ENCODE data around the gene SPA17. TPM values are rescaled to one million over a fixed set of nuclear protein-coding genes. Genes with fewer than 3 reads are reported as not detected.

SPA17 gene
- polyA plus RNA-seq = 7.4 TPM
- long read RNA-seq, donor 1, full-length matches to known transcripts = 4 of 4 reads
- long read RNA-seq, donor 1, partial matches to known transcripts = 0 of 4 reads
- long read RNA-seq, donor 1, other reads (novel, unspliced or antisense) = 0 of 4 reads
- long read RNA-seq, donor 2, partial matches to known transcripts = 0 of 2 reads
- long read RNA-seq, donor 2, other reads (novel, unspliced or antisense) = 0 of 2 reads
- long read RNA-seq, donor 3 = 0 reads
- long read RNA-seq, donor 4 = 0 reads
- long read RNA-seq, donor 5, full-length matches to known transcripts = 4 of 4 reads
- long read RNA-seq, donor 5, partial matches to known transcripts = 0 of 4 reads
- long read RNA-seq, donor 5, other reads (novel, unspliced or antisense) = 0 of 4 reads
- long read RNA-seq, donor 6, full-length matches to known transcripts = 2 of 2 reads
- long read RNA-seq, donor 6, partial matches to known transcripts = 0 of 2 reads
- long read RNA-seq, donor 6, other reads (novel, unspliced or antisense) = 0 of 2 reads
- long read RNA-seq, donor 7, partial matches to known transcripts = 0 of 3 reads
- long read RNA-seq, donor 7, other reads (novel, unspliced or antisense) = 0 of 3 reads
- long read RNA-seq, donor 8, partial matches to known transcripts = 0 of 3 reads
- long read RNA-seq, donor 8, other reads (novel, unspliced or antisense) = 0 of 3 reads
- long read RNA-seq, donor 9, full-length matches to known transcripts = 8 of 8 reads
- long read RNA-seq, donor 9, partial matches to known transcripts = 0 of 8 reads
- long read RNA-seq, donor 9, other reads (novel, unspliced or antisense) = 0 of 8 reads
- long read RNA-seq, donor 10, full-length matches to known transcripts = 8 of 8 reads
- long read RNA-seq, donor 10, partial matches to known transcripts = 0 of 8 reads
- long read RNA-seq, donor 10, other reads (novel, unspliced or antisense) = 0 of 8 reads
- long read RNA-seq, donor 11, full-length matches to known transcripts = 1 of 1 reads
- long read RNA-seq, donor 11, partial matches to known transcripts = 0 of 1 reads
- long read RNA-seq, donor 11, other reads (novel, unspliced or antisense) = 0 of 1 reads

GRCh38 chr11:124673333-124674167 is at the start of gene SPA17, which contains the start of gene SIAE:
Gene SPA17, plus strand, starts transcription at chr11:124673904. Its CDS starts 1,361 bp downstream, at chr11:124675265.
Gene SIAE, minus strand, starts transcription at chr11:124673739. Its CDS starts 31 bp downstream, at chr11:124673708.
- Histone ChIP-seq H3K27ac (ENCODE audit: low read length) (peak within 1 kb of the TSS; percentile 92), H3K36me3 (ENCODE audit: control insufficient read depth, insufficient read depth, low read length) (peaks cover under 1% of the 10 kb centered on the region), H3K9me3 (ENCODE audit: control insufficient read depth, low read depth, low read length) (no peaks in the 10 kb centered on the region), H3K27me3 (ENCODE audit: control insufficient read depth, insufficient read depth, low read length) (no peaks in the 10 kb centered on the region), H3K4me1 (ENCODE audit: control insufficient read depth, insufficient read depth, low read length) (peaks cover 7% of the 10 kb centered on the region), H3K4me3 (ENCODE audit: low read length) (peak within 1 kb of the TSS; percentile 63)
- no CpG with 5 or more reads among the region's 58 CpGs for WGBS (ENCODE audit: insufficient coverage, low lambda C conversion rate)
- peak; percentile 91 to 97 for DNase-seq

- H3K27ac ChIP-seq (ENCODE audit: low read length) = no peak overlapping the region
- H3K36me3 ChIP-seq (ENCODE audit: control insufficient read depth, insufficient read depth, low read length) = peaks cover 39% of the 10 kb centered on the region
- no peak for DNase-seq
- no CpG with 5 or more reads among the region's 3 CpGs for WGBS (ENCODE audit: insufficient coverage, low lambda C conversion rate)
- no peaks in the 10 kb centered on the region for H3K27me3 ChIP-seq (ENCODE audit: control insufficient read depth, insufficient read depth, low read length)
- H3K9me3 ChIP-seq (ENCODE audit: control insufficient read depth, low read depth, low read length) = no peaks in the 10 kb centered on the region
- H3K4me3 ChIP-seq (ENCODE audit: low read length) = no peak overlapping the region
- peaks cover 5% of the 10 kb centered on the region for H3K4me1 ChIP-seq (ENCODE audit: control insufficient read depth, insufficient read depth, low read length)
Observed at GRCh38 chr11:124625504-124626168, 48.1 kb upstream of the SPA17 start.

- WGBS (ENCODE audit: insufficient coverage, low lambda C conversion rate) = 83% methylated on average over 2 of the region's 5 CpGs
- no peak for DNase-seq
- Histone ChIP-seq H3K4me3 (ENCODE audit: low read length) (no peak overlapping the region), H3K27ac (ENCODE audit: low read length) (no peak overlapping the region), H3K36me3 (ENCODE audit: control insufficient read depth, insufficient read depth, low read length) (peaks cover 57% of the 10 kb centered on the region), H3K4me1 (ENCODE audit: control insufficient read depth, insufficient read depth, low read length) (no peaks in the 10 kb centered on the region), H3K27me3 (ENCODE audit: control insufficient read depth, insufficient read depth, low read length) (no peaks in the 10 kb centered on the region), H3K9me3 (ENCODE audit: control insufficient read depth, low read depth, low read length) (no peaks in the 10 kb centered on the region)
Observed at GRCh38 chr11:124627546-124627945, 46.2 kb upstream of the SPA17 start.

GRCh38 chr11:124629961-124630360 is 43.7 kb upstream of the SPA17 start:
- H3K36me3 ChIP-seq (ENCODE audit: control insufficient read depth, insufficient read depth, low read length) = peaks cover 72% of the 10 kb centered on the region

GRCh38 chr11:124633355-124633754 is 40.3 kb upstream of the SPA17 start:
- H3K36me3 ChIP-seq (ENCODE audit: control insufficient read depth, insufficient read depth, low read length) = peaks cover 75% of the 10 kb centered on the region
- no peaks in the 10 kb centered on the region for H3K27me3 ChIP-seq (ENCODE audit: control insufficient read depth, insufficient read depth, low read length)
- no peak for DNase-seq
- H3K27ac ChIP-seq (ENCODE audit: low read length) = no peak overlapping the region
- H3K4me3 ChIP-seq (ENCODE audit: low read length) = no peak overlapping the region
- no peaks in the 10 kb centered on the region for H3K9me3 ChIP-seq (ENCODE audit: control insufficient read depth, low read depth, low read length)
- WGBS (ENCODE audit: insufficient coverage, low lambda C conversion rate) = no CpG with 5 or more reads among the region's 1 CpG
- no peaks in the 10 kb centered on the region for H3K4me1 ChIP-seq (ENCODE audit: control insufficient read depth, insufficient read depth, low read length)

More at GRCh38 chr11:124629961-124630360, 43.7 kb upstream of the SPA17 start:
- H3K27ac ChIP-seq (ENCODE audit: low read length) = no peak overlapping the region
- H3K4me1 ChIP-seq (ENCODE audit: control insufficient read depth, insufficient read depth, low read length) = no peaks in the 10 kb centered on the region
- no peak overlapping the region for H3K4me3 ChIP-seq (ENCODE audit: low read length)
- DNase-seq = no peak
- WGBS (ENCODE audit: insufficient coverage, low lambda C conversion rate) = 88% methylated on average over 2 of the region's 4 CpGs
- H3K9me3 ChIP-seq (ENCODE audit: control insufficient read depth, low read depth, low read length) = no peaks in the 10 kb centered on the region
- no peaks in the 10 kb centered on the region for H3K27me3 ChIP-seq (ENCODE audit: control insufficient read depth, insufficient read depth, low read length)

GRCh38 chr11:124635932-124636331 is 37.8 kb upstream of the SPA17 start:
- Histone ChIP-seq H3K9me3 (ENCODE audit: control insufficient read depth, low read depth, low read length) (no peaks in the 10 kb centered on the region), H3K27ac (ENCODE audit: low read length) (no peak overlapping the region), H3K27me3 (ENCODE audit: control insufficient read depth, insufficient read depth, low read length) (no peaks in the 10 kb centered on the region), H3K36me3 (ENCODE audit: control insufficient read depth, insufficient read depth, low read length) (peaks cover 71% of the 10 kb centered on the region), H3K4me1 (ENCODE audit: control insufficient read depth, insufficient read depth, low read length) (no peaks in the 10 kb centered on the region), H3K4me3 (ENCODE audit: low read length) (no peak overlapping the region)
- no peak for DNase-seq
- WGBS (ENCODE audit: insufficient coverage, low lambda C conversion rate) = no CpG with 5 or more reads among the region's 3 CpGs

- Histone ChIP-seq H3K4me3 (ENCODE audit: low read length) (no peak overlapping the region), H3K9me3 (ENCODE audit: control insufficient read depth, low read depth, low read length) (no peaks in the 10 kb centered on the region), H3K36me3 (ENCODE audit: control insufficient read depth, insufficient read depth, low read length) (peaks cover 46% of the 10 kb centered on the region), H3K27me3 (ENCODE audit: control insufficient read depth, insufficient read depth, low read length) (no peaks in the 10 kb centered on the region), H3K27ac (ENCODE audit: low read length) (peak overlapping the region; percentile 25), H3K4me1 (ENCODE audit: control insufficient read depth, insufficient read depth, low read length) (no peaks in the 10 kb centered on the region)
- no CpG with 5 or more reads among the region's 3 CpGs for WGBS (ENCODE audit: insufficient coverage, low lambda C conversion rate)
- DNase-seq = no peak
Observed at GRCh38 chr11:124638500-124638899, 35.2 kb upstream of the SPA17 start.

GRCh38 chr11:124639186-124639585 is 34.5 kb upstream of the SPA17 start:
- no peak overlapping the region for H3K4me3 ChIP-seq (ENCODE audit: low read length)
- H3K4me1 ChIP-seq (ENCODE audit: control insufficient read depth, insufficient read depth, low read length) = no peaks in the 10 kb centered on the region
- peaks cover 42% of the 10 kb centered on the region for H3K36me3 ChIP-seq (ENCODE audit: control insufficient read depth, insufficient read depth, low read length)
- no peaks in the 10 kb centered on the region for H3K27me3 ChIP-seq (ENCODE audit: control insufficient read depth, insufficient read depth, low read length)
- WGBS (ENCODE audit: insufficient coverage, low lambda C conversion rate) = no CpG with 5 or more reads among the region's 1 CpG
- H3K27ac ChIP-seq (ENCODE audit: low read length) = peak overlapping the region; percentile 25
- no peaks in the 10 kb centered on the region for H3K9me3 ChIP-seq (ENCODE audit: control insufficient read depth, low read depth, low read length)
- DNase-seq = peak; percentile 28 to 64

- no CpG with 5 or more reads among the region's 5 CpGs for WGBS (ENCODE audit: insufficient coverage, low lambda C conversion rate)
Observed at GRCh38 chr11:124640666-124641065, 33.0 kb upstream of the SPA17 start.

More at GRCh38 chr11:124640666-124641065, 33.0 kb upstream of the SPA17 start:
- H3K27me3 ChIP-seq (ENCODE audit: control insufficient read depth, insufficient read depth, low read length) = no peaks in the 10 kb centered on the region
- no peak for DNase-seq
- no peaks in the 10 kb centered on the region for H3K9me3 ChIP-seq (ENCODE audit: control insufficient read depth, low read depth, low read length)
- no peak overlapping the region for H3K27ac ChIP-seq (ENCODE audit: low read length)
- no peak overlapping the region for H3K4me3 ChIP-seq (ENCODE audit: low read length)
- peaks cover 35% of the 10 kb centered on the region for H3K36me3 ChIP-seq (ENCODE audit: control insufficient read depth, insufficient read depth, low read length)
- no peaks in the 10 kb centered on the region for H3K4me1 ChIP-seq (ENCODE audit: control insufficient read depth, insufficient read depth, low read length)
